Suprapubic skin (tissue), 4 donors: Measurements from ENCODE around the gene PAPOLG.

Experiments
- POLR2A ChIP-seq, 2 donors: fragments of 450-650 bp; IDR thresholded peaks; one replicate each; pipeline ENCODE4 v1.6.1; 2017; ENCODE audit warnings: antibody characterized with exemption in 2 of 2, mild to moderate bottlenecking in 2 of 2, moderate library complexity in 2 of 2
- POLR2AphosphoS5 ChIP-seq, 3 donors: sonication (generic); formaldehyde crosslinking; IDR thresholded peaks; one replicate each; pipeline ENCODE4 v1.6.1; 2017; ENCODE audit warnings: antibody characterized with exemption in 3 of 3
- TF ChIP-seq, protein P1 (sequence below), 2 donors: fragments of 200-600 bp in 1 of 2; fragments of 450-650 bp in 1 of 2; sonication (generic) in 1 of 2; IDR thresholded peaks; one replicate each; pipeline ENCODE4 v1.5.1; 2016 to 2019; ENCODE audit warnings: antibody characterized with exemption in 2 of 2, mild to moderate bottlenecking in 1 of 2, moderate library complexity in 1 of 2

DNA sequence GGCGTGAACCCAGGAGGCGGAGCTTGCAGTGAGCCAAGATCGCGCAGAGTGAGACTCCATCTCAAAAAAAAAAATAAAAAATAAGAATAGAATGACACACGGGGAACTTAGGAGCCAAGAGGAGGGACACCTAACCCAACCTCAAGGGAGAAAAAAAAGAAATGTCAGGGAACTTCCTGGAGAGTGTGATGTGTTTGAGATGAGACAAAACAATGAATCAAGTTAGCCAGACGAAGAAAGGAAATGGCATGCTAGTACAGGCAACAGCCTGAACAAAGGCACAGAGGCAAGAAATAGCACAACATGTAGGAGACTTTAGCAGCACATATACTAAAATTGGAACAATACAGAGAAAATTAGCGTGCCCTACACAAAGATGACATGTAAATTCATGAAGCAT is 36.7 kb upstream of the PAPOLG start:
- TF ChIP-seq, protein P1, sequence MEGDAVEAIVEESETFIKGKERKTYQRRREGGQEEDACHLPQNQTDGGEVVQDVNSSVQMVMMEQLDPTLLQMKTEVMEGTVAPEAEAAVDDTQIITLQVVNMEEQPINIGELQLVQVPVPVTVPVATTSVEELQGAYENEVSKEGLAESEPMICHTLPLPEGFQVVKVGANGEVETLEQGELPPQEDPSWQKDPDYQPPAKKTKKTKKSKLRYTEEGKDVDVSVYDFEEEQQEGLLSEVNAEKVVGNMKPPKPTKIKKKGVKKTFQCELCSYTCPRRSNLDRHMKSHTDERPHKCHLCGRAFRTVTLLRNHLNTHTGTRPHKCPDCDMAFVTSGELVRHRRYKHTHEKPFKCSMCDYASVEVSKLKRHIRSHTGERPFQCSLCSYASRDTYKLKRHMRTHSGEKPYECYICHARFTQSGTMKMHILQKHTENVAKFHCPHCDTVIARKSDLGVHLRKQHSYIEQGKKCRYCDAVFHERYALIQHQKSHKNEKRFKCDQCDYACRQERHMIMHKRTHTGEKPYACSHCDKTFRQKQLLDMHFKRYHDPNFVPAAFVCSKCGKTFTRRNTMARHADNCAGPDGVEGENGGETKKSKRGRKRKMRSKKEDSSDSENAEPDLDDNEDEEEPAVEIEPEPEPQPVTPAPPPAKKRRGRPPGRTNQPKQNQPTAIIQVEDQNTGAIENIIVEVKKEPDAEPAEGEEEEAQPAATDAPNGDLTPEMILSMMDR (IDR thresholded peaks at IDR 0.05): no peak
- no peak for TF ChIP-seq POLR2AphosphoS5 (IDR thresholded peaks at IDR 0.05)
- TF ChIP-seq POLR2A (IDR thresholded peaks at IDR 0.05): no peak
